Memory B cell (primary cell): ENCODE results near the gene CNNM4.

Source experiments
- ATAC-seq: fragments of 150-1000 bp; cut with Tn5 transposase; 2 replicates; pipeline ENCODE4 v1.10.0; 2021; ENCODE audit warnings: low read depth, mild to moderate bottlenecking, moderate library complexity
- DNase-seq, 2 donors: peaks; one replicate each; pipeline ENCODE4 v3.0.0; 2022; ENCODE audit warnings: low spot score in 2 of 2
- H3K27ac Mint-ChIP-seq: one replicate; pipeline ENCODE4 v1.8.0; 2022; ENCODE audit warnings: mild to moderate bottlenecking, moderate library complexity, mixed read lengths
- H3K27me3 Mint-ChIP-seq: one replicate; pipeline ENCODE4 v1.8.0; 2022; ENCODE audit warnings: mixed read lengths
- H3K36me3 Mint-ChIP-seq: one replicate; pipeline ENCODE4 v1.8.0; 2022; ENCODE audit warnings: mild to moderate bottlenecking, mixed read lengths
- H3K4me1 Mint-ChIP-seq: one replicate; pipeline ENCODE4 v1.8.0; 2022; ENCODE audit warnings: mixed read lengths
- H3K4me3 Mint-ChIP-seq: one replicate; pipeline ENCODE4 v1.8.0; 2022; ENCODE audit warnings: mild to moderate bottlenecking, moderate library complexity, mixed read lengths
- H3K9me3 Mint-ChIP-seq: one replicate; pipeline ENCODE4 v1.8.0; 2022; ENCODE audit warnings: mixed read lengths

Gene CNNM4

DNA sequence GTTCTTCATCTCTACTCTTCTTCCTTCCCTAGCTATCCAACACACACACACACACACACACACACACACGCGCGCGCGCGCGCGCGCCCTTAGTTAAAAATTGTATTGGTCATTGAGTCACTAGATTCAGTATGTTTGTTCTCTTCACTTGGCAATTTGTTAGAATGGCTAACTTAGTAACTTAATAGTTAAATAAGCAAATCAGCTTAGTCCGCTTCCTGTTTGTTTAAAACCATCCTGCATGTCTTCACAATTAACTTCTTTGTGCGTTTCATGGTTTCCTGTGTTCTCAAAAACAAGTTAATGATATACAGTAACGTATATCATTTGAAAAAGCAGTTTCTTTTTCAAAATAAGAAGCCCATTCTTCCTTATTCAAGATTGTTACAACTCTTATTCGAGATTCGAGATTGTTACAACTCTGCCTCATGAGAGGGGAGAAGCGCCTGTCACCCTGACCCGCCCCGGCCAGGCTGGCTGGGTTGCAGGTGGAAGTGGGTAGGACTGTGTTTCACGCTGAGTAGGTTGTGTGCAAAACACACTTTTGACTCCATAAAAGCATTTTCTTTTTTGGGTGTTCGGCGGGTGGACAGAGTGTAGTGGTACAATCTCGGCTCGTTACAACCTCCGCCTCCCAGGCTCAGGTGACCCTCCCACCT, 45.9 kb downstream of the CNNM4 start:
- DNase-seq (peak; percentile 49 to 52), ATAC-seq (peak; percentile 93)
- H3K27me3 Mint-ChIP-seq, result no peaks in the 10 kb centered on the region
- H3K27ac Mint-ChIP-seq, result peak overlapping the region; percentile 99
- H3K36me3 Mint-ChIP-seq, result peaks cover 13% of the 10 kb centered on the region
- H3K9me3 Mint-ChIP-seq, result peaks cover 2% of the 10 kb centered on the region
- peak overlapping the region; percentile 86 for H3K4me3 Mint-ChIP-seq
- H3K4me1 Mint-ChIP-seq, result peaks cover 20% of the 10 kb centered on the region

DNA sequence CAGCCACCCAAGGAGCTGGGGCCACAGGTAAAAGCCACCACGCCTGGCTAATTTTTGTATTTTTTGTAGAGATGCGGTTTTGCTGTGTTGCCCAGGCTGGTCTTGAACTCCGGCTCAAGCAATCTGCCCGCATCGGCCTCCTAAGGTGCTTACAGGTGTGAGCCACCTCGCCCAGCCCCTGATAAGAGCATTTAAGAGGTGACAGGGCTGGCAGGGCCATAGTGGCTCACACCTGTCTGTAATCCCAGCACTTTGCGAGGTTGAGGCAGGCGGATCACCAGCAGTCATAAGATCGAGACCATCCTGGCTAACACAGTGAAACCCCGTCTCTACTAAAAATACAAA, 46.4 kb downstream of the CNNM4 start:
- Mint-ChIP-seq H3K9me3 (peaks cover 2% of the 10 kb centered on the region), H3K27me3 (no peaks in the 10 kb centered on the region), H3K4me3 (peak overlapping the region; percentile 86), H3K4me1 (peaks cover 22% of the 10 kb centered on the region), H3K36me3 (peaks cover 13% of the 10 kb centered on the region), H3K27ac (peak overlapping the region; percentile 99)
- no peak for DNase-seq
- no peak for ATAC-seq

DNA sequence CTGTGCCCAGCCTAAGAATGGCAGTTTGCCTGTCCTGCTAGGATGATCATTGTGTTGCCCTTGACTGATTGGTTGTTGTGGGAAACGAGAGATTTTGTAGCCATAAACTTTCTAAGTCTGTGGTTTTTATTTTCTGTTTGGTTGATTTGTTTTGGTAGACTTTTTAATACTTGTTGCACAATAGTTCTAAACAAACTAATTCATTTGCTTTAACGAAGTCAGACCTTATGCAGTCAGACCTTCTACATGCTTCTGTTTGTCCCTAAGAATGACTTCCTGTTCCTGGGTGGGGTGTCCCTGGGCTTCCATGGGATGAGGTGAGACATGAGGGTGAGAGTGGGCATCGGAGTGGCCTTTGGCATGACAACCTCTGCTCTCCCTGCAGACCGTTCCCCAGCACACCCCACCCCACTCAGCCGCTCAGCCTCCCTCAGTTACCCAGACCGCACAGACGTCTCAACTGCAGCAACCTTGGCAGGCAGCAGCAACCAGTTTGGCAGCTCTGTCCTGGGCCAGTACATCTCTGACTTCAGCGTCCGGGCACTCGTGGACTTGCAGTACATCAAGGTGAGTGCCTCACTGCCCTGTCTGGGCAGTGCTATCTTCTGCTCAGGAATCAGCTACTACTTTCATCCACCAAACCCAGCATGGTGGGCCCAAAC, 47.6 kb downstream of the CNNM4 start:
- Mint-ChIP-seq H3K27ac (peak overlapping the region; percentile 73), H3K9me3 (peaks cover 2% of the 10 kb centered on the region), H3K36me3 (peaks cover 13% of the 10 kb centered on the region), H3K4me3 (no peak overlapping the region), H3K4me1 (peaks cover 27% of the 10 kb centered on the region), H3K27me3 (no peaks in the 10 kb centered on the region)
- DNase-seq (no peak), ATAC-seq (no peak)

DNA sequence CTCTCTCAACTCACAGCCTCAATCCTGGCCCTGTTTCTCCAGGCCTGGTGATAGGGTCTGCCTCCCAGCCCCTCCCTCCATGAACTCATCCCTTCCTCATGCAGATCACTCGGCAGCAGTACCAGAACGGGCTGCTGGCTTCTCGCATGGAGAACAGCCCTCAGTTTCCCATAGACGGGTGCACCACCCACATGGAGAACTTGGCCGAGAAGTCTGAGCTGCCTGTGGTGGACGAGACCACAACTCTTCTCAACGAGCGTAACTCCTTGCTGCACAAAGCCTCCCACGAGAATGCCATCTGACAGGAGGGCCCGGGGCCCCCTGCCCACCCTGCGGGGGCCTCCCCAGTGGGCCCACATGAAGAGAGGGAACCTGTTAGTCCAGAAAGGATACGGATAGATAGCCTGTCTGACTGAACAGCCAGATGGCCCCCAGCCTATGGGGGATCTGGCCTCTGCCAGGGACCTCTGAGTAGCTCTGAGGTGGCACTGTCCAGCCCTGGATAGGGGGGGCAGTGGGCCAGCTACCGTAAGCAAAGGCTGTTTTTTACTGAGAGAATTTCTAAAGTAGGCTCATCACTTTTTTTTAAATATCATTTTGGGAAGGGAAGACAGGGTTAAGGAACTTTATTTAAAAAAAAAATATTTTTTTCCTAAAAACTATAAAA, 48.6 kb downstream of the CNNM4 start:
- DNase-seq (no peak), ATAC-seq (no peak)
- peaks cover 27% of the 10 kb centered on the region for H3K4me1 Mint-ChIP-seq
- peaks cover 13% of the 10 kb centered on the region for H3K36me3 Mint-ChIP-seq
- peaks cover 2% of the 10 kb centered on the region for H3K9me3 Mint-ChIP-seq
- no peaks in the 10 kb centered on the region for H3K27me3 Mint-ChIP-seq
- peak overlapping the region; percentile 48 for H3K27ac Mint-ChIP-seq
- H3K4me3 Mint-ChIP-seq, result no peak overlapping the region

DNA sequence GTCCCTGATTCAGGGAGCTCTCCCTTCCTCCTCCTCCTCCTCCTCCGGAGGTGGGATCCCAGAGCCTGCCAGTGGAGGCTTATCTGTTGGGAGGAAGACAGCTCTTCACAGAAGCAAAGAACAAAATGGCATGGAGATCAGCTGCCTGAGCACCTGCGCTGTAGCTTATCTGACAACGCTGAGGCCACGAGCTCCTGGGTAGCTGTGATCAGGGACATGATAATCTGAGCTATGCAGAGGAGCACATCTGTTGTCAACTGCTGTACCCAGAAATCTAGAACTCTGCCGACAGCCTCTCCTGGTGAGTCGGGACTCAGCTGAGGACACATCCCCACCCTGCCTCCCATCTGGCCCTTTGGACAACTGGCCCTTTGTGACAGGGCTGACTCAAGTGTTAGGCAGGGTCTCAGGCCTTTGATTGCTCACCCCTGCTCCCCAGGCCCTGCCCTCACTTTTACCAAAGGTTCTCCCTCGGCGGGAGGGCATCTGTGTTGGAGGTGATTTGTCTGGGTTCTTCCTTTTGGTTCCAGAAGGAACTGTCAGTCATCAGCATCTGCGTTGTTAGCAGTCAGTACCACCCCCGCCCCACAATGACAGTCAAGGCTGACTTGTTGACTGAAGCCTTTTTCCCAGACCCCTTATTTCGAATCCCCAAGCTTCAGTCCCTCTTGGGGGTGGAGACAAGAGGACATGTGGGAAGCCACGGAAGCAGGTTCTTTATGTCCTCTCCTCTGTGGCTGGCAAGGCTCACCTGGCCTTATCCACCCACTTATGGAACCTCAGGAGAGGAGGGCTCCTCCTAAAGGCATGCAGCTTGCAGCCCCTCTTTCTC, 49.5 kb downstream of the CNNM4 start:
- H3K36me3 Mint-ChIP-seq, result peaks cover 13% of the 10 kb centered on the region
- no peak for ATAC-seq
- no peak for DNase-seq
- H3K27me3 Mint-ChIP-seq, result no peaks in the 10 kb centered on the region
- no peak overlapping the region for H3K4me3 Mint-ChIP-seq
- peaks cover 2% of the 10 kb centered on the region for H3K9me3 Mint-ChIP-seq
- peaks cover 29% of the 10 kb centered on the region for H3K4me1 Mint-ChIP-seq
- no peak overlapping the region for H3K27ac Mint-ChIP-seq

DNA sequence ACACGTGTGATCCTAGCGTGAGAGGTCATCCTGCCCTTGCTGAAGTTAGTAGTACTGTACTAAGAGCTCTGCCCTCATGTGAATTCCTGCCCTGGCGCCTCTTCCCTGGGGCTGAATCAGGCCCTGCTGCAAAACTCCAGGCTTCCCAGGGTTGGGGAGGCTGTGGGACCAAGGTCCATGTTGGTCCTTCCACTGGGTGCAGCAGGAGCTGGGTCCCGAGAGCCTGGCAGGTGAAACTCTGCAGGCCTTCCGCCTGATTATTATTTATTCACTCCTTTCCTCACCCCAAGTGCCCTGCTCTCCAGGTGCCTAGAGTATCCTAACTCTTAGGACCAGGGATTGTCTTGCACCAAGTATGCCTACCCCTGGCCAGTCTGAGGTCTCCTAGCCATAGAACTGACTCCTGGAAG, 50.1 kb downstream of the CNNM4 start:
- ATAC-seq (no peak), DNase-seq (no peak)
- H3K4me1 Mint-ChIP-seq, result peaks cover 32% of the 10 kb centered on the region
- peaks cover 2% of the 10 kb centered on the region for H3K9me3 Mint-ChIP-seq
- no peaks in the 10 kb centered on the region for H3K27me3 Mint-ChIP-seq
- peaks cover 13% of the 10 kb centered on the region for H3K36me3 Mint-ChIP-seq
- H3K27ac Mint-ChIP-seq, result no peak overlapping the region
- no peak overlapping the region for H3K4me3 Mint-ChIP-seq

DNA sequence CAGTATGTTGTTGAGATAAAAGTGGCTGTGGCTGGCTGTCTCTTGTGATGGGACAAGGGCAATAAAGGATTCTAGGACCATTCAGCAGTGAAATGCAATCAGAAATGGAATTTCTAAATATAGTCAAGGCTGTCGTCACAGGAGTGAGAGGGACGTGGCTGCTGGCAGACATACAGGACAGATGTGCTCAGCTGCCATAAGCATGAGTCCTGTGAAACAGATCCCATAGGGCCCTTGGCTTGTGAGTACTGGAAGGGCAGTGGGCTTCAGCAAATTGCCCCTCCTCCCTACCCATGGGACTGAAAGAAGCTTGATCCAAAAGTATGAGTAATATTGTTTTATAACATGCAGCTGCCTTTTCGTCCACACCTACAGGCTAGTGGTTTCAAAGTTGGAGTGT, 51.2 kb downstream of the CNNM4 start:
- Mint-ChIP-seq H3K9me3 (no peaks in the 10 kb centered on the region), H3K4me1 (peaks cover 26% of the 10 kb centered on the region), H3K4me3 (no peak overlapping the region), H3K27me3 (no peaks in the 10 kb centered on the region), H3K27ac (no peak overlapping the region), H3K36me3 (peaks cover 10% of the 10 kb centered on the region)
- ATAC-seq (no peak), DNase-seq (no peak)

DNA sequence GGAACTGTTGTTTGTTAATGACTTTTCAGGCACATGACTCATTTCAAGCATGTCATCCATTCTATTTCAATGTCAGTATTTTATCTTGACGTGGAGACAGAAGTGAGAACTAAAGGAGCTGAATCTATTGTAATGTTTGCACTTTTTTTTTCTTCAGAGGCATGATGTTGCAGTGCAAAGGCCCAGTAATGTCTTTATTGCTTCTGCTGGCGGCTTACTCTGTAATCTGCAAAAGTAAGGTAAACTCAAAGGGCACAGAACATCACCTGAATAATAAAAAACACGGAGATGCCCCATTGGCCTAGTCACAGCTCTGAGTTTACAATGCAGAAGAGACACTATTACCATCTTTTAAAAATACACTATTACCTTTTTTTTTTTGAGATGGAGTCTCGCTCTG, 53.0 kb downstream of the CNNM4 start:
- Mint-ChIP-seq H3K4me3 (no peak overlapping the region), H3K27ac (no peak overlapping the region), H3K27me3 (no peaks in the 10 kb centered on the region), H3K9me3 (no peaks in the 10 kb centered on the region), H3K36me3 (peaks cover 14% of the 10 kb centered on the region), H3K4me1 (peaks cover 29% of the 10 kb centered on the region)
- ATAC-seq (no peak), DNase-seq (no peak)

DNA sequence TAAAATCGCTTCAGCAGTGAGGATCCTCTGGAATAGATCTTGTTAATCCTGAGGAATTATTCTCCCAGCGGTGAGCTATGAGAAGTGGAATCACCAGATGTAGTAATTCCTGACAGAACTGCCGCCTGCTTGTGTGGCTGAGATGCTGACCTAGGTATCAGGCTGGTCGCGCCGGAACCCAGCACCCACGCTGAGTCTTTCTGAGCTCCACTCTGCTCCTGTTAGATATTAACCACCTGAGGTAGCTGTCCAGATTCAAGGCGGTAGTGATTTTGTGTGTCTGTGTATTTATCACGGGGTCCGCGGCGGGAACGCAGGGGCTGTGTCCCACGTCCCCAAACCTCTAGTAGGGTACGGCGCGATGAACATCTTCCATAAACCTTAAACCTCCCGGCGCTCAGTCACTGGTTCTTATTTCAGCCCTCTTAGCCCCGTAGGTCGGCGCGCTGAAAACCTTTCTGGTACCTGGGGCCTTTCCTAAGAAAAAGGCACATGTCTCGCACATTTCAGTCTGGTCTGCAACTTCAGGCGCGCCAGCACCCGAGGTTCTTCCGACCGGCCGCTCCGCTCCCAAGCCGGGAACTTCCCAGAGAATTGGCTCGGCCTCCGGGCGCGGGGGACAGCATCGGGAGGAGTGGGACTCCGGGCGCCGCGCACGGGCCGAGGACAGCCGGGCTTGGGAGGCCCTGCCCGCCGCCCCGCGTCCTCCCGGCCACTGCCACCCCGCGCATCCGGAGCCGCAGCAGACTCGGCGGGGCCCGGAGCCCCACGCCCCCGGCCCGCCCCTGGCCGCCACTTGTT, 54.8 kb downstream of the CNNM4 start:
- no peak for DNase-seq
- Mint-ChIP-seq H3K36me3 (peaks cover 18% of the 10 kb centered on the region), H3K27ac (peak overlapping the region; percentile 75), H3K9me3 (no peaks in the 10 kb centered on the region), H3K4me3 (peak overlapping the region; percentile 89), H3K27me3 (no peaks in the 10 kb centered on the region), H3K4me1 (peaks cover 48% of the 10 kb centered on the region)
- ATAC-seq, result no peak

DNA sequence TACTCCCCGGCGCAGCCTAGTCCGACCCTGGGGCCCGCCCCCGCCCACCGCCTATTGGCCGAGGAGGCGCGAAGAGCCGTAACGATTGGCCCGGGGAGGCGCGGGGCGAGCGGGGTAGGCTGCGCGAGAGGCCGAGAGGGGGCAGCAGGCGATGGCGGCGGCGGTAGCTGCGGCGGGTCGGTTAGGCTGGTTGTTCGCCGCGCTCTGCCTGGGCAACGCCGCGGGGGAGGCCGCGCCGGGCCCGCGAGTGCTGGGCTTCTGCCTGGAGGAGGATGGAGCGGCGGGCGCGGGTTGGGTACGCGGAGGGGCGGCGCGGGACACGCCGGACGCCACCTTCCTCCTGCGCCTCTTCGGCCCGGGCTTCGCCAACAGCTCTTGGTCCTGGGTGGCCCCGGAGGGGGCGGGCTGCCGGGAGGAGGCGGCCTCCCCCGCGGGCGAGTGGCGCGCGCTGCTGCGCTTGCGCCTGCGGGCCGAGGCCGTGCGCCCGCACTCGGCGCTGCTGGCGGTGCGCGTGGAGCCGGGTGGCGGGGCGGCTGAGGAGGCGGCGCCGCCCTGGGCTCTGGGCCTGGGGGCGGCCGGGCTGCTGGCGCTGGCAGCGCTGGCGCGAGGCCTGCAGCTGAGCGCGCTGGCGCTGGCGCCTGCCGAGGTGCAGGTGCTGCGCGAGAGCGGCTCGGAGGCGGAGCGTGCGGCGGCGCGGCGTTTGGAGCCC, 55.6 kb downstream of the CNNM4 start, which contains the start of gene CNNM3:
CNNM3 (plus strand) TSS at position 142 of the 709 bp plus-strand sequence; CDS start at position 152, 10 bp downstream.
- DNase-seq (peak; percentile 93 to 95), ATAC-seq (peak; percentile 86)
- Mint-ChIP-seq H3K4me3 (peak within 1 kb of the TSS; percentile 89), H3K27me3 (no peaks in the 10 kb centered on the region), H3K27ac (peak within 1 kb of the TSS; percentile 75), H3K36me3 (peaks cover 13% of the 10 kb centered on the region), H3K9me3 (no peaks in the 10 kb centered on the region), H3K4me1 (peaks cover 49% of the 10 kb centered on the region)

DNA sequence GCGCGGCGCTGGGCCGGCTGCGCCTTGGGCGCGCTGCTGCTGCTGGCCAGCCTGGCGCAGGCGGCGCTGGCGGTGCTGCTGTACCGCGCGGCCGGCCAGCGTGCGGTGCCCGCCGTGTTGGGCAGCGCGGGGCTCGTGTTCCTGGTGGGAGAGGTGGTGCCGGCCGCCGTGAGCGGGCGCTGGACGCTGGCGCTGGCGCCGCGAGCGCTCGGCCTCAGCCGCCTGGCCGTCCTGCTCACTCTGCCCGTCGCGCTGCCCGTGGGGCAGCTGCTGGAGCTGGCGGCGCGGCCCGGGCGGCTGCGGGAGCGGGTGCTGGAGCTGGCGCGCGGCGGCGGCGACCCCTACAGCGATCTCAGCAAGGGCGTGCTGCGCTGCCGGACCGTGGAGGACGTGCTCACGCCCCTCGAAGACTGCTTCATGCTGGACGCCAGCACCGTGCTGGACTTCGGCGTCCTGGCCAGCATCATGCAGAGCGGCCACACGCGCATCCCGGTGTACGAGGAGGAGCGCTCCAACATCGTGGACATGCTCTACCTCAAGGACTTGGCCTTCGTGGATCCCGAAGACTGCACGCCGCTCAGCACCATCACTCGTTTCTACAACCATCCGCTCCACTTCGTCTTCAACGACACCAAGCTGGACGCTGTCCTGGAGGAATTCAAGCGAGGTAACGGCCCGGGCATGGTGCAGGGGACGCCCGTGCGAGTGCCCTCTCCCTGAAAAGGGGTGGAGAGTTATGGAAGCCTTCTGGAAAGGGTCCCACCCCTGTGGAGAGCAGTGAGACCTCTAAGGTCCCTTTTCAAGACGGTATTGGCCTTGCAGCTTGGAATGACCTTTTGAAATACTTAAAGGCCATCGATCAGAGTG, 56.4 kb downstream of the CNNM4 start:
- no peak overlapping the region for H3K27ac Mint-ChIP-seq
- peak overlapping the region; percentile 84 for H3K4me3 Mint-ChIP-seq
- H3K27me3 Mint-ChIP-seq, result no peaks in the 10 kb centered on the region
- DNase-seq (no peak), ATAC-seq (no peak)
- peaks cover 11% of the 10 kb centered on the region for H3K36me3 Mint-ChIP-seq
- H3K4me1 Mint-ChIP-seq, result peaks cover 49% of the 10 kb centered on the region
- no peaks in the 10 kb centered on the region for H3K9me3 Mint-ChIP-seq

DNA sequence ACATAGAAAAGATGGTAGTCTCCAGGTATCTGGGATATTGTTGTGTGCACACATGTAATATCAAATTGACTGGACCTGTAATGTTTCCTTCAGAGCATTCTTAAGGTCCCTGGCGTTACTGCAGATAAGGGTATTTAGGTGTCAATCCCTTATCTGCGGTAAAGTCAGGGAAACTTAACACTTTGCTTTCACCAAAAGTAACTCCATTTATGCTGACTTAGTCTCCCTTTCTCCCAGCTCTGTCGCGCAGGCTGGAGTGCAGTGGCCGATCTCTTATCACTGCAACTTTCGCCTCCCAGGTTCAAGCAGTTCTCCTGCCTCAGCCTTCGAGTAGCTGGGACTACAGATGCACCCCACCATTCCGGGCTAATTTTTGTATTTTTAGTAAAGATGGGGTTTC, 57.2 kb downstream of the CNNM4 start:
- peaks cover 11% of the 10 kb centered on the region for H3K36me3 Mint-ChIP-seq
- H3K4me1 Mint-ChIP-seq, result peaks cover 44% of the 10 kb centered on the region
- DNase-seq, result no peak
- ATAC-seq, result no peak
- no peaks in the 10 kb centered on the region for H3K9me3 Mint-ChIP-seq
- H3K4me3 Mint-ChIP-seq, result peak overlapping the region; percentile 84
- H3K27ac Mint-ChIP-seq, result peak overlapping the region; percentile 21
- H3K27me3 Mint-ChIP-seq, result no peaks in the 10 kb centered on the region
